Activated CD8-positive, alpha-beta memory T cell treated with anti-CD3 and anti-CD28 coated beads for 36 hours (primary cell): ENCODE measurements around the gene CITED1. TPM values are rescaled to one million over a fixed set of nuclear protein-coding genes. Genes with fewer than 3 reads are reported as not detected.

ENCODE experiments used
- CTCF ChIA-PET: fragments of 350-600 bp; sonication (Branson Sonifier 250); formaldehyde crosslinking; loops from one replicate; lab custom pipeline; 2021; ENCODE audit warnings: antibody characterized with exemption; lab: Charles Lee
- POLR2A ChIA-PET: fragments of 350-600 bp; sonication (Branson Sonifier 250); formaldehyde crosslinking; loops from one replicate; lab custom pipeline; 2021; ENCODE audit warnings: antibody characterized with exemption; lab: Charles Lee
- total RNA-seq, 2 experiments: library from RNA; stranded (reverse); gene quantifications; one replicate each; pipeline ENCODE4 v1.2.3, GENCODE V29; 2021

Gene CITED1
- total RNA-seq, 2 experiments from 2014 or later, result 0.46 TPM; not detected in 1

DNA sequence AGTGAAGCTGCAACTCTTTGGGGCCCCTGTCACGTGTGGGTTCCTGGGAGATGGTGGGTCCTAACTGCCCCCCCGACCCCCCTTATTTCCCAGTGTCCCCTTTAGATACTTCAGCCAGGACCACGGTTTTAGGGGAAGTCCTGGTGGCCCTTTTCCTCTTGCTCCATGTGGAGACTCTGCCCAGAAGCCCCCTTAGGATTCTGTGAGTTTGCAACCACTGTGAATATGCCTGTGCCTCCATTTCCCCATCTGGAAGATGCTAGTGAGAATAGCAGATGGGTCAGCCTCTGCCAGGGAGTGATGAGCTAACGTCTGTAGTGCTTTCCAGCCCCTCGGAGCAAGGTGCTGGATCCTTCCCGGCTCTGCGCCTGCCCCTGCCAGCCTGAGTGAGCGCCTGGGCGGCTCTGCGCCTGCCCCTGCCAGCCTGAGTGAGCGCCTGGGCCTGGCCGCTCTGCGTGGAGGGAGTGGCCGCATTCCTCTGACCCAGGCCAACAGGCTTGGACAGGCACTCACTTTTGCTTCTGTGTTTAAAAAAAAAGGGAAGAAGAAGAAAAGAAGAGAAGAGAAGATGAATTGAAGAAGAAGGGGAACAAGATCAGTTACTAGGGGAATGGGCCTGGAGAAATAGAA is 6.7 kb upstream of the CITED1 start:
- CTCF ChIA-PET, result no interaction called here

DNA sequence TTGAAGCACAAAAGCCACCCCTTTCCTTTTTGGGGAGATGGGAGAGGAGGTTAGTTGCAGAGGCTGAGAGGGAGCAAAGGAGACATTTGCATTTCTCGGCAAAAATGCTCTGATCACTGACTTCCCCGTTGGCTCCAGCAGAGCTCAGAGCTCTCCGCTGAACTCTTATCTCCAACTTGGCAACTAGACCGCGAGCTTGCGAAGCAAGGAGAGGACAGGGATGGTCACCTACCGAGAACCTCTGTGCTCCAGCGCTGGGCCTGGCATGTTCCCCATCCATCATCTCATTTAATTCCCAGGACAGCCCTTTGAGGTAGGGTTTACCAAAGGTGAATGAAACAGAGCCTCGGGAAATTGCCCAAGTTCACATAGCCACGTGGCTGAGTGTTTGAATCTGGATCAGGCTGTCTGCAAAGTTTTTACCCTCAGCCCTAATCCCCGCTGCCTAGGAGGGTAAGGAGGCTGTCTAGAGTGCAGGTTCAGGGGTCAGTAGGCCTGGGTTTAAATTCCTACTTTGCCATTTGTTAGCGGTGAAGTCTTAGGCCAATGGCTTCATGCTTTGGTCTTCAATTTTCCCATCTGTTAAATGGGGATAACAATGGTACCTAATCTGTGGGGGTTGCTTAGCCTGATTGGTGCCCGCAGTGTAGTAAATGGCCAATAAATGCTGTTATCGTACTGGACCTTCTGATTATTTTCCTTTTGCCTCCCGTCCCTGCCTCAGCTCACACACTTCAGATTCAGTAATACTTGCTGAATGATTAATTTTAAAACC is 3.8 kb upstream of the CITED1 start:
- ChIA-PET CTCF (interaction anchor here (1.0 kb wide), 1 partner anchor 12 kb away, joined by 4 read pairs; no protein-coding TSS in a partner anchor), POLR2A (no interaction called here)

More for the DNA sequence above, 6.7 kb upstream of the CITED1 start:
- POLR2A ChIA-PET, result no interaction called here

DNA sequence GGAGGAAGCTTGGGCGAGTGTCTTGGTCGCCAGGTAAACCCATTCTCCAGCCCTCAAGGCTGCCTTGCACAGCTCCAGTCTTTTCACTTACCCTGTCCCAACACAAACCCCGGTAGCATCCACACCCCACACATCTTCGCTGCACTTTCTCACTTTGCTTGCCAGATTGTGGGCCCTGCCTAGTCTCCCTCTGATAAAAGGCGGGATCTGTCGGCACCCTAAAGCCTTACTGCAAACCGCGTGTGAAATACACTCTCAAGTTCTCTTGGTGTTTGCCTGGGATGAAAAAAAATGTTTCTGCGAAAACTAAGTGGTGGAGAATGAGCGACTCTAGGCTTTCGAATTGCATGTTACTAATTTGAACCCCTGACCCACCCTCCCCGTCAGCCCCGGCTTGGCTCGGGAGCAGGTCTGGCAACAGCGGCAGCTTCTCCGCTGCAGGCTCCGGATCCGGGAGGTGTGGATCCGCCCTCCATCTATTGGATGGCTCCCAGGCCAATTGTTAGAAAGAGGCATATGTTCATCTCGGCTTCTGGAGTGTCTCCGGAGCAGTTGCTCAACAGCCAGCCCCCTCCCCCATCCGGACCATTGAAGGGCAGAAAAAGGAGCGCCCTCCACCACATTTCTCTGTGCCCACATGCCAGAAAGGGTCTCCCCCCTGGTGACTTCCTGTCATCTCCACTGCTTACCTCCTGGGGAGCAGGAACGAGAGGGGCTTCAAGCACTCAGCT is 3.0 kb upstream of the CITED1 start:
- POLR2A ChIA-PET, result no interaction called here
- CTCF ChIA-PET, result interaction anchor here (1.0 kb wide), 1 partner anchor 11 kb away, joined by 4 read pairs; no protein-coding TSS in a partner anchor

DNA sequence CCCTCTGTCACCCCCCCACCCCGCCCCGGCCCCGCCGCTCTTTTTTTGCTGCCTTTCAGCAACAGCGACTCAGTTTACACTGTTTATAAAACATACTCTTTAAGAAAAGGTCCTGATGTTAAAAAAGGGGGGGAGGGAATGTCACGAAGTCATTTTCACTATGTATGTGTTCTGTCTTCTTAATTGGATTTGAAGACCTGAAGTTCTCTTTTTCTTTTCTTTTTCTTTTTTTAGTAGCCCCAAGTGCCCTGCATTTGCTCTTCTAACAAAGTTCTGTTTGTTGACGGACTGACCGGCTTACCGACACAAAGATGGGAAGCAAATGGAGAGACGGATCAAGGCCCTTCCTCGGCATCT is 2.5 kb upstream of the CITED1 start:
- CTCF ChIA-PET, result interaction anchor here (1.0 kb wide), 1 partner anchor 10 kb away, joined by 4 read pairs; no protein-coding TSS in a partner anchor
- POLR2A ChIA-PET, result no interaction called here

DNA sequence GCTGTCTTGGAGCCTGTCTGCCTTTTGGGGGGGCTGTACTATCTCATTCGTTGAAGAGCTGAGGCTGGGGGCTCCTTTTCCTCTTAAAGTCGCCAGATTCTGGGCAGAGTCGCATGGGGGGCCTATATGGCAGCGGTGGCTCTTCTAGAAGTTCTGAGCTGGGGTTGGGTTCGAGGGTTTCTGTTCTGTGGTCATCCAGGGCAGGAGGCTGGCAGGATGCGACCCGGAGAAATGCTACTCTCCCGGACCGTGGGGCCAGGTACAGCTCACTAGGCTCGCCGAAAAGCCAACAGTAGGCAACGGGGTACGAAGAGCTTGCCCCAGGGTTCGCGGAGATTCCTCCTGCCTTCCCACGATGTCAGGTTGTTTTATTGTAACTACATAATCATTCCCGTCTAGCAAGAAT is 1.9 kb upstream of the CITED1 start:
- POLR2A ChIA-PET, result interaction anchor here (0.8 kb wide), 1 partner anchor 30 kb away, joined by 3 read pairs; the partner anchor contains the start of gene RPS4X

GRCh38 chrX:72306851-72307645 is 1.3 kb upstream of the CITED1 start:
- ChIA-PET CTCF (no interaction called here), POLR2A (interaction anchor here (0.8 kb wide), 2 partner anchors 30 to 40 kb away, joined by 3 to 5 read pairs; partner anchors contain the start of gene RPS4X)

More for the DNA sequence above, 1.9 kb upstream of the CITED1 start:
- CTCF ChIA-PET, result no interaction called here

DNA sequence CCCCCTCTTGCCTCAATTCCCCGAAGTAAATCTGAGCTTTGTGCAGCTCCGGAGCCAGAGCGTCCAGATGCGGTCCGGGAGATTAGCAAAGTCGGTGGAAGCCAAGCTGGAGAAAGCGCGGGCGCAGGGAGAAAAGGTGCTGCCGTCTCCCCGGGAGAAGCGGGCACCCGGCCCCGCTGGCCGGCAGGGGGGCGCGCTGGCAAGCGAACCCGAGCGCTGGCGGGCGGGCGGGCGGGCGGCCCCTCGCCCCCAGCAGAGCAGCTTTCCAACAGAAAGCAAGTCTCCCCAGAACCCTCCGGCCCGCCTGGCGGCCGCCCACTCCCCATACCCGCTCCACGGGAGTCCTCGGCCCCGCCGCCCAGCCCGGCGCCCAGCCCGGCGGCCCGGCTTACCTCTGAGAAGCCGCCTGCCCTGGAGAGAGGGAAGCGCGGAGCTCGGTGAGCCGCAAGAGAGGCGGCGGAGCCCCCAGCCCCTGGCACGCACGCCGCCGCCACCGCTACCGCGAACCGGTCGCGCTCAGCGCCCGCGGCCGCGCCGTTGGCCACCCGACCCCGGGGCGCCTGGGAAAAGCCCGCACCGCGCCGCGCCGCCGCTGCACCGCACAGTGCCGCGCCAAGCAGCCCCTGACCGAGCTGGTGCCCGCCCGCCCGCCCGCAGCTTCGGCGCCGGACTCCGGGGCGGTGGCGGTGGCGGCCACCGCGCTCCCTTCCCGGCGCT is 529 bp upstream of the CITED1 start:
- ChIA-PET POLR2A (no interaction called here), CTCF (no interaction called here)

GRCh38 chrX:72304877-72305276 is 837 bp downstream of the CITED1 start:
- POLR2A ChIA-PET, result no interaction called here

DNA sequence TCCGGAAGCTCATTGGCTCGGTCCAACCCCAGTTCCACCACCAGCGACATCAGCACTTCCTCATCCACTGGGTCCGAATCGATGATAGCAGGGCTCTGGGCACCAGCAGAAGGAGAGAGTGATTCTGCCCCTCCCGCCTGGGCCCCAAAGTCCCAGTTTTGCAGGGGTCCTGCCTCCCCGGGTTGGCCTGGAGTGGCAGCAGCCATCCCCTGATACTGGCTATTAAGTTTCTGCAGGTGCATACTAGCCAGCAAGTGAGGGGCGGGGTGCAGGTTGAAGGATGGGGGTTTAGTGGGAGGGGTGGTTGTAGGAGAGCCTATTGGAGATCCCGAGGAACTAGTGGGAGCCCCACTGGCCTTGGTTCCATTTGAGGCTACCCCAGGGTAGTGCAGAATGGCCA is 3.9 kb downstream of the CITED1 start:
- ChIA-PET CTCF (no interaction called here), POLR2A (no interaction called here)

More at GRCh38 chrX:72304877-72305276, 837 bp downstream of the CITED1 start:
- CTCF ChIA-PET, result no interaction called here

DNA sequence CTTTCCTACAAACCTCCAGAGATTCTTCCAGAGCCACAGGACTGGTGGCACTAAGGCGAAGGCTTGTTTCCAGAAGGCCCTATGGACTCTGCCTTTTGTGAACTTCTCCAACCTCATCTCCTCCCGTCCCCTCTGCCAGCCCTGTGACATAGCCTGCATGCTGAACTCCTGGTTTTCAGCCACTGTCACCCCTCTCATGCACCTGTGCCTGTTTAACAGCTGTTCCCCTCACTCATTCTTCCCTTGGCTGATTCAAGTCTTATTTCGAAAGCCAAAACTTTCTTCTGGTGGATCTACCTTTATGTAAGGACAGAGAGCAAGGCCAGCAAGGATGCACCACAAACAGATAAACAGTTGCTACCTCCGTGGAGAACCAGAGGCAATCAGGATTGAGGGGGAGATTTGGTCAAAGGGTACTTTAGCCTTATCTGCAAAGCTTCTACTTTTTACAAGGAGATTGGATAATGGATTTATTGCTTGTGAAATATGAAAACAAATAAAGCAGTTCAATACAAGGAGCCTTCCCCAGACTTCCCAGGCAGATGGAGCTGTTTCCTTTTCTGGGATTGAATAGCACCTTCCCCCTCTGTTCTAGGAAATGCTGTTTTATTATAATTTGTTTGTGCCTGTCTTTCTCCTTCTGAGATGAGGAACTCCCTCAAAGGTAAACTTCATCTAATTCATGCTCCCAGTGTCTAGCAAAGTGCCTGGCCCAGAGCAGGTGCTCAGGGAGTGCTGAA is 5.7 kb downstream of the CITED1 start:
- CTCF ChIA-PET, result no interaction called here

DNA sequence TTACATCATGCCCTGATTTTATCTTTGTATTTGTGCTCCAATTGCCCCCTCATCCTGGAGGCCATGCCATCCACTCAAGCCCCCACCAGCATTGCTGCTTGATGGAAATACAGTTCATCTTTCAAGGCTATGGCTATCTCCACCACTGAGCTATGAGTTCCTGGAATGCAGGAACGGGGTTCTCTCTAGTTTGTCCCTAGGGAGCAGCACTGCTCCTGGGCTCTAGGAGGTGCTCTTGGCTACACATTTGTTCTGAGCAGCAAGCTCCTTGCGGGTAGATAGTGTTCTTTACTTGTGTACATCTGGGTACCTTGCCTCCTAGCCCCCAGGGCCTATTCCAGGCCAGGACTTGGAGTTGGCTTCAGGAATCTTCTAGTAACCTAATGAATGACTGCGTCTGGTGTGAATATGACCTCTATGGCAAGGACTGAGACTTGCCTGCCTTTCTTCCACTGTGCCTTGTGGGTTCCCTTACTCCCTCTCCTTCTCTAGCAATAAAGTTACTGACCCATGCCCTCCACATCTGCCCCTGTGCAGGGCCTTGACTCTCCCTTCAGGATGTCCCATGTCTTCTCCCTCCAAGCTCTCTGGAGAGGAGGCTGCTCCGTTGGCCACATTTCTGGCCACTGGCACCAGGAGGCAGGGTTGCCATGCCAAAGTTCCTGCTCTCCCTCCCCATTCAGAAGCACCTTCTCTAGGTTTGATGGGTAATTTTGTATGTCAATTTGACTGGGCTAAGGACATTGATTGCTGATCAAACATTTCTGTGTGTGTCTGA is 7.6 kb downstream of the CITED1 start:
- POLR2A ChIA-PET, result no interaction called here
- CTCF ChIA-PET, result interaction anchor here (0.9 to 1.1 kb wide), 2 partner anchors 11 to 243 kb away, joined by 3 to 4 read pairs; no protein-coding TSS in a partner anchor

More for the DNA sequence above, 5.7 kb downstream of the CITED1 start:
- POLR2A ChIA-PET, result no interaction called here

DNA sequence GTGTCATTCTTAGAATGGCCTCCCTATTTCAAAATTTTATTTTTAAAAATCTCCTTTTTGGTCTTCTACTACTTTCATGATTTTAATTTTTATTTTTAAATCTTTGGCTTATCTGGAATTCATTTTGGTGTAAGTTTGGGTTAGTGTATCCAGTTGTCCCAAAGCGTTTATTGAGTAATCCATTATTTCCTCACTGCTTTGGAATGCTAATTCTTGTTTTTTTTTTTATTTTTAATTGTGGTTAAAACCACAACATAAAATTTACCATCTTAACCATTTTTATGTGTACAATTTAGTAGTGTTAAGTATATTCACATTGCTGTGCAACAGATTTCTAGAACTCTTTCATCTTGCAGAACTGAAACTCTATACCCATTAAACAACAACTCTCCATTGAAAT is 8.7 kb downstream of the CITED1 start:
- ChIA-PET POLR2A (no interaction called here), CTCF (interaction anchor here (1.1 kb wide), 1 partner anchor 244 kb away, joined by 3 read pairs; no protein-coding TSS in a partner anchor)

GRCh38 chrX:72295745-72296144 is 10.0 kb downstream of the CITED1 start:
- ChIA-PET POLR2A (no interaction called here), CTCF (no interaction called here)

- CTCF ChIA-PET, result no interaction called here
- POLR2A ChIA-PET, result no interaction called here
Measured at GRCh38 chrX:72294497-72294896, 11.2 kb downstream of the CITED1 start.

DNA sequence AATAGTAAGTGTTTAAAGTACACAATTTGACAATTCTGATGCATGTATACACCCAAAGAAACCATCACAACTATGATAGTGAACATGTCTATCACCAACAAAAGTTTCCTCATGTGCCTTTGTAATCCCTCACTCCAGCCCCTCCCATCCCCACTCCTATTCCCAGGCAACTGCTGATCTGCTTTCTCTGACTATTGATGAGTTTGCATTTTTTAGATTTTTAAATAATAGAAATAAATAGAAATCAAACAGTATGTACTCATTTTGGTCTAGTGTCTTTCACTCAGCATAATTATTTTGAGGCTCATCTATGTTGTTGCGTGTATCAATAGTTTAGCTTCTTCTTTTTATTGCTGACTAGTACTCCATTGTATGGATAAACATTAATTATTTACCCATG is 23.4 kb downstream of the CITED1 start:
- POLR2A ChIA-PET, result no interaction called here
- CTCF ChIA-PET, result interaction anchor here (1.2 kb wide), 1 partner anchor 15 kb away, joined by 3 read pairs; no protein-coding TSS in a partner anchor

- CTCF ChIA-PET, result no interaction called here
Measured at GRCh38 chrX:72280321-72280845, 25.3 kb downstream of the CITED1 start.

More at GRCh38 chrX:72280321-72280845, 25.3 kb downstream of the CITED1 start:
- POLR2A ChIA-PET, result no interaction called here
